ENCODE results near the gene SEMA3D.
"Not testable (repeated sequence)": the region's sequence is repeated elsewhere in the genome, so short reads cannot be mapped to it uniquely, and the experiment has no call there.

The SEMA3D gene

DNA sequence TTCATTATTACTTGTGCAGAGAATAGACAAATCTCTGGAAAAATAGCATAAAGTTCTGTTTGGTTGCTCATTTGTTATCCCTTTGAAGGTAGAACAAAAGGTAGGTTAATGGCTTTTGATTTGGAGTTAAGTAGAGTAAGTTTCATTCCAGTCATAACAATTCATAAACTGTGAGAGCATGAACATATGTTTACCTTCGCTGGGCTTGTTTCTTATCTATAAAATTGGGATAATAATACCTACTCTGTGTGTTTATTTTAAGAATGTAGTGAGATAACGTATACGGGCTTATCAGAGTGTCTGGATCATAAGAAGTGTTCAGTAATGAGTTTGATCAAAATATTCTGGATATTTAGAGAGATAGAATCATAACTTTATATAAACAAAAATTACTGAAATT lies 155.4 kb downstream of the SEMA3D start:
- no peak for DNase-seq (ENCODE audit: low read depth)

- no peak for DNase-seq (ENCODE audit: low read depth)
These were observed 156.0 kb downstream of the SEMA3D start for GRCh38 chr7:85030893-85031292.

- no peak for DNase-seq (ENCODE audit: low read depth)
These were observed 161.5 kb downstream of the SEMA3D start for GRCh38 chr7:85025312-85025756.

DNA sequence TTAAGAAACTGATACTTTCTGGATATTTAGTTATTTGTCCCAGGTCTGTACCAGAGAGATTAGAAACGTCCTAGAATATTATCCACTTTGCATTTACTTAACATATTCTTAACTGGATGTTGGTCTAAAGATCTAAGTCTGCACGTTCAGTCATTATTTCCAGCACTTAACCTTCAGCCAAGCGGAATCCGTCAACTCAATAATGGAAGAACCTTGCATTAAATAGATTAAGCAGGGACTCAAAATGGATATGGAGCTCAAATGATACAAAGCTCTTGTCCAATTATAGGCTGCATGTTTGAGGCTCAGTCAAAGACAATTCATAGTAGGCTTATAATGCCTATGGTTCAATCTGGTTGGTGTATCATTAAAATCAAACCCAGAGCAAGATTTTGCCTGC lies 162.9 kb downstream of the SEMA3D start:
- no peak for DNase-seq (ENCODE audit: low read depth)

- no peak for DNase-seq (ENCODE audit: low read depth)
These were observed 163.7 kb downstream of the SEMA3D start for GRCh38 chr7:85023066-85023712.

- DNase-seq (ENCODE audit: low read depth) = no peak
These were observed 164.7 kb downstream of the SEMA3D start for GRCh38 chr7:85022064-85022697.

- no peak for DNase-seq (ENCODE audit: low read depth)
These were observed 165.7 kb downstream of the SEMA3D start for GRCh38 chr7:85021101-85021704.

GRCh38 chr7:85019778-85020177 lies 167.1 kb downstream of the SEMA3D start:
- DNase-seq (ENCODE audit: low read depth) = no peak

DNA sequence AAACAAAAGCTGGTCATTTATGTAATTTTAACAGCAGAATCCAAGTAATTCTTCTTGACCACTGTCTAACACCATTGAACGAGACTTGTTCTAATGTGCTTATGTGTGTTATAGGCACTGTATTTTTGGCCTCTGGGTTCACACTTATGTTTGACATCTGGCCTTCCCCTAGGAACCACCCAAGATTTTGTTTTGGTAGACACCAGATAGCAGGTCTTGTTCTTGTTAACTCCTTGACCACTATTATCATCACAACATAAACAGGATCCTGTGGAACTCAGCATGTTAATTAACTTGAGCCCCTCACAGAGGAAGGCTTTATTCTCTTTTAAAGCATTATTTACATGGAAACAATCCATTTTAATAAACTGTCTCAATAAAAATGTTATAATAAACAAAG lies 167.7 kb downstream of the SEMA3D start:
- DNase-seq (ENCODE audit: low read depth) = no peak

DNA sequence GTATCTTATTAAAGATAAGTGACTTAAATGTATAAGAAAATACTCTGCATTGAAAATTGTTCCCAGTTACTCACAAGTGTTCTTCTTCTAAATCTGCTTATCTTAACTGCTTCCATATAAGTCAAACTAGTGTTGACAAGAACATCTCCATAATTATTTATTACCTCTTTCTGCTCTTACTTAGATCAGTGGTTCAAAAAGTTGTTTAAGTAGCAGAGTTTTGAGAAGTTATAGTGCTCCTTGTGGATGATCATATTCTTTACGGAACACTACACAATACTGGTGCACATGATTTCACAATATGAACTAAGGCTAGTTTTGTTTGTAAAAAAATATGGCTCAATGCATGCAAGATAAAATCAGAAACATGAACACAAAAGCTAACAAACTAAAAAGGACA lies 168.4 kb downstream of the SEMA3D start:
- DNase-seq (ENCODE audit: low read depth) = no peak

DNA sequence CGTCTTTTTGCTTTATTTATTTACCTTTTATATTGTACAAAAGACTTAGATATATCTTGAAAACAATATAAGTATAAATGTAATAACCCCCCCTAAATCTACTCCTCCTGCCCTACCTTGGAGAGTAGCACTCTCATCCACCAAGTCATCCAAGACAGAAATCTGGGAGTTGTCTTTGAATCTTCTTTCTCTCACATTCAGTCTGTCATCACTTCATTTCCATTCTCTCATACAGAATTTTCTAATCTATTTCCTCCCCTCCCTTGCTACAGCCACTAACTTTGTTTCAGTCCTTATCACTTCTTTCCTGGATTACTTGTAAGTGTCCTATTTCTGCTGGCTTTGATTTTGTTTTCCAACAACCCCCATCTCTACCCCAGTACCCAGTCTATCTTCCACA lies 170.6 kb downstream of the SEMA3D start:
- no peak for DNase-seq (ENCODE audit: low read depth)

DNA sequence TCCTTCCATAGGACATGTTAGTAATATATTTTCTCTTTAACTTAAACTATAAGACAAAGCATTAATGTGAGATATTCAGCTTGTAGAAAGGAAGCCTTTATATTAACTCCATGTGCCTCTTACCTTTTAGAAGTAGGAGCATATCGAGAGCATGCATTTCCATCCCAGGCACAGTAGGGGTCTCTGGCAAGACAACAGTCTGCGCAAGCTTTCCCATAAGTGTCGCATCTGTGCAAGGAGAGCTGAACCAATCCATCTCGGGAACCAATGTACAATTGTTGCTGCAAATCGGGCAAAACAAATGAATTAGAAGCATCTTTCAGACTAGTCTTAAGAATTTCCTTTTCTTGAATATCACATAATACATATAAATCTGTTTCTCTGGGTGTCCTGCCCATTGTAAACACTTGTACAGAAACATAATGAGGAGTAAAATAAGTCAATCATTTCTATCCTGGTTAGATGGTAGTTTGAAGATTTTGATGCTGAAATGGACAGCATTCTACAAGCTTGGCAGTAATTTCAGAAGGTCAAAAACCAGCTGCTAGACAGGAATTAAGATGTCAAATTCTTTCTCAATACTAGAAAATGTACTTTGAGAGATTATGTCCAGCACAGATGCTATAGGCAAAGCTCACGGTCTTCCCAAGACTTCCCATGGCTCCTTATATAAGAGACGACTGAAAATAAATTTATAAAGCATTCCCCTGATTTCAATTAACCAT lies 171.8 kb downstream of the SEMA3D start:
- no peak for DNase-seq (ENCODE audit: low read depth)

DNA sequence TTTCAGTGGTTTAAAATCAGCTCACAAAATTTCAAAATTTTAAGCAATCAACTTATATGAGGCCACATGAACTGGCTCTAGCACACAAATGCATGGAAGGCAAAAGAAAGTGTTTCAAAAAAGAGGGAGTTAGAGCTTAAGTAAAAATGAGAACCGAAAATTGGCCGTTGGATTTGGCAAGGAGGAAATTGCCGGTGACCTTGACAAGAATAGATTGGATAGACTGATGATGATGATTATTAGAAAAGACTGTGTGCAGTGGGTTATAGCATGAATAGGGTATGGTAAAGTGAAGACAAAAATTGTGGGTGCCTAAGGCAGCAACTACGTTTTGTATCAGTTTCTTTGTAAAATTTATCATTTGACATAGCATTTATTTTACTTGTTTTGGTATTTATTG lies 175.7 kb downstream of the SEMA3D start:
- no peak for DNase-seq (ENCODE audit: low read depth)

DNA sequence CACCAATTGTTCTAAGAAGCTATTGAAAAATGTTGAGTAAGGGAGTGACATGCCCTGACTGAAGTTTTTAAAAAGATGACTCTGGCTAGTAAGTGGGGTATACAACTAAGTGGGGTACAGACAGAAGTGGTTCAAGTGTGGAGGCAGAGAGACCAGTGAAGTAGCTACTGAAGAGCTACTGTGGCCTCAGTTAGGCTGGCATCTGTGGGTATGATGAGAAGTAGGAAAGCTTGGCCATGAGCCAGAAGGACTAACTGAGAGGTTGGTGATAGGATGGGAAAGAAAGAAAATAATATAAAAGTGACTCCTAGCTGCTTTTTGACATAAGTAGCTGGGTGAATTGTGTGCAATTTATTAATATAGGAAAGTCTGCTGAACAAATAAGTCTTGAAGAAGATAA lies 176.6 kb downstream of the SEMA3D start:
- no peak for DNase-seq (ENCODE audit: low read depth)

- no peak for DNase-seq (ENCODE audit: low read depth)
These were observed 180.1 kb downstream of the SEMA3D start for GRCh38 chr7:85006754-85007153.

GRCh38 chr7:85004402-85004801 lies 182.5 kb downstream of the SEMA3D start:
- no peak for DNase-seq (ENCODE audit: low read depth)

- no peak for DNase-seq (ENCODE audit: low read depth)
These were observed 185.1 kb downstream of the SEMA3D start for GRCh38 chr7:85001495-85002345.

GRCh38 chr7:85000735-85001350 lies 186.0 kb downstream of the SEMA3D start:
- DNase-seq (ENCODE audit: low read depth) = no peak

GRCh38 chr7:84999450-84999849 lies 187.4 kb downstream of the SEMA3D start:
- no peak for DNase-seq (ENCODE audit: low read depth)

- no peak for DNase-seq (ENCODE audit: low read depth)
These were observed 188.2 kb downstream of the SEMA3D start for GRCh38 chr7:84998665-84999064.

- DNase-seq (ENCODE audit: low read depth) = no peak
These were observed 189.2 kb downstream of the SEMA3D start for GRCh38 chr7:84997626-84998025.

GRCh38 chr7:84992954-84993353 lies 193.9 kb downstream of the SEMA3D start:
- not testable (repeated sequence) for DNase-seq (ENCODE audit: low read depth)

Measured in stimulated activated CD8-positive, alpha-beta memory T cell treated with anti-CD3 and anti-CD28 coated beads, Interleukin-12 subunit alpha, Interleukin-12 subunit beta, amount 100 ng/mL, for 4 hours (primary cell).